ENCODE results near the gene STX19.

Gene STX19

DNA sequence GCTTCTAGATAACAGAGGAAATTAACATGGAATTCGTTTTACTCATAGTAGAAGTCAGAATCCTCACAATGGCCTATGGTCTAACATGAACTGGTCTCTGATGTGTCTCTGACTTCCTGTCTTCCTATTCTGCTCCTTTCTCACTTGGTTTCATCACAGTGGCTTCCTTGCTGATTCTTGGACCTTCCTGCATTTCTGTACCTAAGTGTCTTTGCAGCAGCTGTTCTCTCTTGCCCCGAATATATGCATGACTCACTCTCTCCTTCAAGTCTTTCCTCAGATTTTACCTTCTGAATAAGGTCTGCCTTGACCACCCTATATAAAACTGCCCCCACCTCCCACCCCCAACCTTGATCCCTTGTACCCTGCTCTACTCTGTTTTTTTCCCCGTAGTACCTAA lies 34.3 kb downstream of the STX19 start:
- Histone ChIP-seq H2BK5ac (ENCODE audit: low read length) (no peak overlapping the region), H2BK12ac (ENCODE audit: low read length) (no peak overlapping the region), H3K79me1 (ENCODE audit: low read depth, low read length) (peaks cover 2% of the 10 kb centered on the region), H3K27ac (replicated peaks; ENCODE audit: low read length) (no peak overlapping the region), H2AK5ac (ENCODE audit: low read depth, low read length) (no peak overlapping the region), H2AFZ (ENCODE audit: low read length) (no peak overlapping the region), H3K4me2 (ENCODE audit: insufficient read depth, low read length, poor library complexity, severe bottlenecking) (no peak overlapping the region), H3K27me3 (ENCODE audit: control insufficient read depth in 3 of 3, insufficient read depth in 3 of 3, low read depth in 1 of 3, low read length in 3 of 3) (no peaks in the 10 kb centered on the region), H3K9me3 (replicated peaks in 1 of 2; ENCODE audit: control insufficient read depth in 2 of 2, insufficient read depth in 1 of 2, low read depth in 1 of 2, low read length in 2 of 2) (peaks cover 0 to 3% of the 10 kb centered on the region in 2 donors), H3K4me3 (ENCODE audit: low read length in 2 of 2) (no peak overlapping the region), H3K36me3 (replicated peaks in 1 of 2; ENCODE audit: control insufficient read depth in 2 of 2, insufficient read depth in 2 of 2, low read length in 2 of 2) (peaks cover 0 to 20% of the 10 kb centered on the region in 2 donors), H2BK15ac (ENCODE audit: low read length) (no peak overlapping the region), H4K91ac (ENCODE audit: low read depth, low read length, poor library complexity) (no peak overlapping the region), H3K23ac (ENCODE audit: low read depth, low read length, poor library complexity) (no peak overlapping the region), H3K14ac (ENCODE audit: low read length) (no peak overlapping the region), H3K18ac (ENCODE audit: low read length) (no peak overlapping the region), H2BK120ac (ENCODE audit: low read depth, low read length) (no peak overlapping the region), H4K8ac (ENCODE audit: low read depth, low read length) (no peak overlapping the region), H3K9ac (ENCODE audit: low read depth, low read length, poor library complexity) (no peak overlapping the region), H3K4me1 (ENCODE audit: control insufficient read depth in 2 of 2, insufficient read depth in 1 of 2, low read depth in 1 of 2, low read length in 2 of 2) (no peaks in the 10 kb centered on the region), H3K4ac (ENCODE audit: low read length) (no peak overlapping the region)
- WGBS, 2 donors (ENCODE audit: extremely low coverage in 2 of 2, insufficient read length in 2 of 2, insufficient replicate concordance in 1 of 2): no CpG with 5 or more reads among the region's 3 CpGs
- DNase-seq (ENCODE audit: low spot score): no peak

DNA sequence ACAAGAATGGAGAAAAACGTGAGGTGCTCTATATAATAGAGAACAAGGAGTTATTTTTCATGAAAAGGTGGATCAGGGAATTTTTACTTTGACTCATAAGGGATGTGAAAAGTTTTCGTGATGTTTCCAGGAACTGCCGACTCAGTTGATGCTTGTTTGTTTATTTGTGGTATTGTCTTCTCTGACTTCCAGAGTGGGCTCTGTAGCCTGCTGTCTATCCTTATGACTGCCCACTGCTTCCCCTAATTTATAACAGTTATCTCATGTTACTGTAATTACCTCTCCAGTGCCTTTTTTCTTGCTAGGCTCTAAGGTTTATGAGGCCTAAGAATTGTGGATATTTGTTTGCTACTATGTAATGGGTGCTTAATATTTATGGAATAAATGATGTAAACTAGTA lies 36.2 kb downstream of the STX19 start:
- Histone ChIP-seq H2AK5ac (ENCODE audit: low read depth, low read length) (no peak overlapping the region), H3K23ac (ENCODE audit: low read depth, low read length, poor library complexity) (no peak overlapping the region), H3K36me3 (replicated peaks in 1 of 2; ENCODE audit: control insufficient read depth in 2 of 2, insufficient read depth in 2 of 2, low read length in 2 of 2) (peaks cover 0 to 15% of the 10 kb centered on the region in 2 donors), H3K14ac (ENCODE audit: low read length) (no peak overlapping the region), H4K91ac (ENCODE audit: low read depth, low read length, poor library complexity) (no peak overlapping the region), H4K8ac (ENCODE audit: low read depth, low read length) (no peak overlapping the region), H2BK15ac (ENCODE audit: low read length) (no peak overlapping the region), H3K4ac (ENCODE audit: low read length) (no peak overlapping the region), H3K9me3 (replicated peaks in 1 of 2; ENCODE audit: control insufficient read depth in 2 of 2, insufficient read depth in 1 of 2, low read depth in 1 of 2, low read length in 2 of 2) (peaks cover 0 to 3% of the 10 kb centered on the region in 2 donors), H3K27ac (replicated peaks; ENCODE audit: low read length) (no peak overlapping the region), H2BK12ac (ENCODE audit: low read length) (no peak overlapping the region), H3K9ac (ENCODE audit: low read depth, low read length, poor library complexity) (no peak overlapping the region), H3K4me3 (ENCODE audit: low read length in 2 of 2) (no peak overlapping the region), H3K79me1 (ENCODE audit: low read depth, low read length) (peaks cover 2% of the 10 kb centered on the region), H2AFZ (ENCODE audit: low read length) (no peak overlapping the region), H3K27me3 (ENCODE audit: control insufficient read depth in 3 of 3, insufficient read depth in 3 of 3, low read depth in 1 of 3, low read length in 3 of 3) (no peaks in the 10 kb centered on the region), H2BK5ac (ENCODE audit: low read length) (no peak overlapping the region), H3K4me1 (ENCODE audit: control insufficient read depth in 2 of 2, insufficient read depth in 1 of 2, low read depth in 1 of 2, low read length in 2 of 2) (no peaks in the 10 kb centered on the region), H3K18ac (ENCODE audit: low read length) (no peak overlapping the region), H3K4me2 (ENCODE audit: insufficient read depth, low read length, poor library complexity, severe bottlenecking) (no peak overlapping the region), H2BK120ac (ENCODE audit: low read depth, low read length) (no peak overlapping the region)
- no peak for DNase-seq (ENCODE audit: low spot score)
- no CpG with 5 or more reads among the region's 3 CpGs for WGBS, 2 donors (ENCODE audit: extremely low coverage in 2 of 2, insufficient read length in 2 of 2, insufficient replicate concordance in 1 of 2)

DNA sequence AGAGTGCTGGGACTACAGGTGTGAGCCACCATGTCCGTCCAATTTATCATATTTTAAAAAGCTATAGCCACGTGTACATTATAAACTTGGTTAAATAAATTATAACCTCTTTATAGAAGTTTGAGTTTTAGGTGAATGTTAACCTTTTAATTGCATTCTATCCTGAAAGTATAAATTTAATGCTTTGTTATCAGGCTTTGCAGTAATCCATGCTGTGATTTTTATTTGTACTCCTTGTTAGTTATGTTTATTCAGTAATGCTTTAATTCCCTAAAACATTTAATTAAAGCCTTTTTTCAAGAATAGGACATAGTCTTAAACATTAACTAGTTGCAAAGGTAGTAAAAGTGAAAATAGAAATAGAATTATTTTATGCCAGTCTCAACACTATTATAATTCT lies 36.8 kb downstream of the STX19 start:
- Histone ChIP-seq H2BK5ac (ENCODE audit: low read length) (no peak overlapping the region), H3K4ac (ENCODE audit: low read length) (no peak overlapping the region), H3K18ac (ENCODE audit: low read length) (no peak overlapping the region), H3K4me2 (ENCODE audit: insufficient read depth, low read length, poor library complexity, severe bottlenecking) (no peak overlapping the region), H3K79me1 (ENCODE audit: low read depth, low read length) (peaks cover 2% of the 10 kb centered on the region), H3K4me1 (ENCODE audit: control insufficient read depth in 2 of 2, insufficient read depth in 1 of 2, low read depth in 1 of 2, low read length in 2 of 2) (no peaks in the 10 kb centered on the region), H4K91ac (ENCODE audit: low read depth, low read length, poor library complexity) (no peak overlapping the region), H2AFZ (ENCODE audit: low read length) (no peak overlapping the region), H2AK5ac (ENCODE audit: low read depth, low read length) (no peak overlapping the region), H3K27ac (replicated peaks; ENCODE audit: low read length) (no peak overlapping the region), H3K9ac (ENCODE audit: low read depth, low read length, poor library complexity) (no peak overlapping the region), H3K36me3 (replicated peaks in 1 of 2; ENCODE audit: control insufficient read depth in 2 of 2, insufficient read depth in 2 of 2, low read length in 2 of 2) (peaks cover 0 to 10% of the 10 kb centered on the region in 2 donors), H3K27me3 (ENCODE audit: control insufficient read depth in 3 of 3, insufficient read depth in 3 of 3, low read depth in 1 of 3, low read length in 3 of 3) (no peaks in the 10 kb centered on the region), H3K4me3 (ENCODE audit: low read length in 2 of 2) (no peak overlapping the region), H2BK12ac (ENCODE audit: low read length) (no peak overlapping the region), H2BK15ac (ENCODE audit: low read length) (no peak overlapping the region), H2BK120ac (ENCODE audit: low read depth, low read length) (no peak overlapping the region), H3K14ac (ENCODE audit: low read length) (no peak overlapping the region), H4K8ac (ENCODE audit: low read depth, low read length) (no peak overlapping the region), H3K23ac (ENCODE audit: low read depth, low read length, poor library complexity) (no peak overlapping the region), H3K9me3 (replicated peaks in 1 of 2; ENCODE audit: control insufficient read depth in 2 of 2, insufficient read depth in 1 of 2, low read depth in 1 of 2, low read length in 2 of 2) (peaks cover 0 to under 1% of the 10 kb centered on the region in 2 donors)
- no peak for DNase-seq (ENCODE audit: low spot score)
- WGBS, 2 donors (ENCODE audit: extremely low coverage in 2 of 2, insufficient read length in 2 of 2, insufficient replicate concordance in 1 of 2): no CpG with 5 or more reads among the region's 2 CpGs

DNA sequence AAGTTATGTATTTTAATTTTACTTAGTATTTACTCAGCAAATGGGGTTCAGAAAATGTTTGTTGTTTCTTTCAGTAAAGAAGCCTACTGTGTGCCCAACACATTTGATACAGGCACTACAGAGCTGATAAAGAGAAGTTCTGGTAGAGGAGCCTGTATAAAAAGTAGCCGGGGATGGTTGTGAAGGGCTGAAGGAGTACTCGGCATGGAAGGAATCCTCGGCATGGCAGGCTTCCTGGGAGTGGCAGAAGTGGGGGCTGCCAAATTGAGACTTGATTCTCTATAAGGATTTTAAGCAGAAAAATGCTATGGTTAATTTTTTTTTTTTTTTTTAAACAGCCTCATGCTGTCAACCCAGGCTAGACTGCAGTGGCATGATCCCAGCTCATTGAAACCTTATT lies 39.2 kb downstream of the STX19 start:
- Histone ChIP-seq H3K27me3 (ENCODE audit: control insufficient read depth in 3 of 3, insufficient read depth in 3 of 3, low read depth in 1 of 3, low read length in 3 of 3) (no peaks in the 10 kb centered on the region), H3K36me3 (replicated peaks in 1 of 2; ENCODE audit: control insufficient read depth in 2 of 2, insufficient read depth in 2 of 2, low read length in 2 of 2) (peaks cover 0 to 2% of the 10 kb centered on the region in 2 donors), H3K9ac (ENCODE audit: low read depth, low read length, poor library complexity) (no peak overlapping the region), H3K4me3 (ENCODE audit: low read length in 2 of 2) (no peak overlapping the region), H3K79me1 (ENCODE audit: low read depth, low read length) (peaks cover 2% of the 10 kb centered on the region), H2BK15ac (ENCODE audit: low read length) (no peak overlapping the region), H2BK5ac (ENCODE audit: low read length) (no peak overlapping the region), H3K9me3 (replicated peaks in 1 of 2; ENCODE audit: control insufficient read depth in 2 of 2, insufficient read depth in 1 of 2, low read depth in 1 of 2, low read length in 2 of 2) (no peaks in the 10 kb centered on the region), H4K8ac (ENCODE audit: low read depth, low read length) (no peak overlapping the region), H2BK120ac (ENCODE audit: low read depth, low read length) (no peak overlapping the region), H3K14ac (ENCODE audit: low read length) (no peak overlapping the region), H3K4me2 (ENCODE audit: insufficient read depth, low read length, poor library complexity, severe bottlenecking) (no peak overlapping the region), H2BK12ac (ENCODE audit: low read length) (no peak overlapping the region), H3K27ac (replicated peaks; ENCODE audit: low read length) (no peak overlapping the region), H3K18ac (ENCODE audit: low read length) (no peak overlapping the region), H2AK5ac (ENCODE audit: low read depth, low read length) (no peak overlapping the region), H4K91ac (ENCODE audit: low read depth, low read length, poor library complexity) (no peak overlapping the region), H3K4me1 (ENCODE audit: control insufficient read depth in 2 of 2, insufficient read depth in 1 of 2, low read depth in 1 of 2, low read length in 2 of 2) (no peaks in the 10 kb centered on the region), H3K23ac (ENCODE audit: low read depth, low read length, poor library complexity) (no peak overlapping the region), H2AFZ (ENCODE audit: low read length) (no peak overlapping the region), H3K4ac (ENCODE audit: low read length) (no peak overlapping the region)
- no CpG with 5 or more reads among the region's 3 CpGs for WGBS, 2 donors (ENCODE audit: extremely low coverage in 2 of 2, insufficient read length in 2 of 2, insufficient replicate concordance in 1 of 2)
- DNase-seq (ENCODE audit: low spot score): no peak

Data from neuronal stem cell (in vitro differentiated cells).